ENCODE data around the gene SNTG2. TPM values are rescaled to one million over a fixed set of nuclear protein-coding genes. Genes with fewer than 3 reads are reported as not detected.

SNTG2 gene
- total RNA-seq, 1 donor = under 0.01 TPM

- DNase-seq (ENCODE audit: low read depth) = no peak
- H3K4me3 ChIP-seq (ENCODE audit: low read depth, low read length) = no peak overlapping the region
- TF ChIP-seq, protein P1, sequence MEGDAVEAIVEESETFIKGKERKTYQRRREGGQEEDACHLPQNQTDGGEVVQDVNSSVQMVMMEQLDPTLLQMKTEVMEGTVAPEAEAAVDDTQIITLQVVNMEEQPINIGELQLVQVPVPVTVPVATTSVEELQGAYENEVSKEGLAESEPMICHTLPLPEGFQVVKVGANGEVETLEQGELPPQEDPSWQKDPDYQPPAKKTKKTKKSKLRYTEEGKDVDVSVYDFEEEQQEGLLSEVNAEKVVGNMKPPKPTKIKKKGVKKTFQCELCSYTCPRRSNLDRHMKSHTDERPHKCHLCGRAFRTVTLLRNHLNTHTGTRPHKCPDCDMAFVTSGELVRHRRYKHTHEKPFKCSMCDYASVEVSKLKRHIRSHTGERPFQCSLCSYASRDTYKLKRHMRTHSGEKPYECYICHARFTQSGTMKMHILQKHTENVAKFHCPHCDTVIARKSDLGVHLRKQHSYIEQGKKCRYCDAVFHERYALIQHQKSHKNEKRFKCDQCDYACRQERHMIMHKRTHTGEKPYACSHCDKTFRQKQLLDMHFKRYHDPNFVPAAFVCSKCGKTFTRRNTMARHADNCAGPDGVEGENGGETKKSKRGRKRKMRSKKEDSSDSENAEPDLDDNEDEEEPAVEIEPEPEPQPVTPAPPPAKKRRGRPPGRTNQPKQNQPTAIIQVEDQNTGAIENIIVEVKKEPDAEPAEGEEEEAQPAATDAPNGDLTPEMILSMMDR (IDR thresholded peaks at IDR 0.05; ENCODE audit: insufficient read depth, low read depth, low read length) = no peak
These were observed 23.9 kb downstream of the SNTG2 start for GRCh38 chr2:974502-974901.

GRCh38 chr2:975095-975494, 24.4 kb downstream of the SNTG2 start:
- TF ChIP-seq, protein P1 (IDR thresholded peaks at IDR 0.05; ENCODE audit: insufficient read depth, low read depth, low read length) = no peak
- DNase-seq (ENCODE audit: low read depth) = no peak
- no peak overlapping the region for H3K4me3 ChIP-seq (ENCODE audit: low read depth, low read length)

DNA sequence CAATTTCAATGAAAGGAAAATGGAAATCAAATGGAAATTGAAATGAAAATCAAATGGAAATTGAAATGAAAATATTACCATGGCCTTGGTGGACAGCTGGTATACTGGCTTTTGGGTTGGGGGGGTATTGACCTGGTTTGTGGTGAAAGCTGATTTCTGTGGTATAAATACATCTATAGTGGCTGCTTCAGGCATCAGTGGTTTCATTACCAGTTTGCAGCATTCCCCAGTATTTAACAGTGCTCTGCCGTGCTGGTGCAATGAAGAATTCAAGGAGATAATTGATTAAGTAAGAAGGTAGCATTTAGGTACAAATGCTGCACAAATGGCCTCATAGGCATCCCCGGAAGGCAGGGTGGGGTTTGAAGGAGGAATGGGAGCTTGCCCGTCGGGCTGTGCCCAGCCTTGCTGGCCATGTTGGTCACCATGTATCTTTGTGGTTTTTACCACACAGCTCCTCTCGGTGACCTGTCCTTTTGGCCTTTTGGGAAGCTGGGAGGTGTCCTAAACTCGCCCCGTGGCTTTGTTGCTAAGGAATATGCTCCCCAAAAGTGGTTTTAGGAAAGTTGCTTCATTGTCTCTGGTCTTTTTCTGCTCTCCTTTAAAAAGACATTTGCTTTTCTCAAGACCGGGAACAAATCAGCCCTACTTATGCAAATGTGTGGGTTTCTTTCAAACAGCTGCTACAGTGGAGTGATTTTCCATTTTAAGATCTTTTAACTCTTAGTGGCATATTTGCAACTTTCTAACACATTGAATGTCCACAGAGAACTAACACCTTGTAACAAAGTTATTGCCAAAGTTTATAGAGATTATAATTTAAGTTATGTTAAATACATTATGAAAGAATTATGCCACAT, 28.6 kb downstream of the SNTG2 start:
- no peak overlapping the region for H3K4me3 ChIP-seq (ENCODE audit: low read depth, low read length)
- TF ChIP-seq, protein P1 (IDR thresholded peaks at IDR 0.05; ENCODE audit: insufficient read depth, low read depth, low read length) = no peak
- no peak for DNase-seq (ENCODE audit: low read depth)

DNA sequence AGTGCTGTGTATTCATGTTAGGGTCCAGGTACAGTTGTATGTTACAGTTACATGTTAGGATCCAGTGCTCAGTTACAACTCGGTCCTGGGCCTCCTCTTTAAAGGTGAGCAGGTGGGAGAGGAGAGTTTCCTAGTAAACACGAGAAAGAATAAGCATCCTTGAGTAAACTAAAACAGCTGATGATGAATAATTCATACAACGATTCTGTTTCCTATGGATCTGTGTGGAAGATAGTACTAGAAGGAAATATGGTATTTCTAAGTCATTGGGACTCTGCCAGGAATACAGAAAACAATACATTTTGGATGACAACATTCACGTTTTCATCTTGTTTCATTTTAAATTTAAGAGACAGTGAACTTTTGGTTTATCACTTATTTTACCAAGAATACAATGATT, 29.5 kb downstream of the SNTG2 start:
- H3K4me3 ChIP-seq (ENCODE audit: low read depth, low read length) = no peak overlapping the region
- TF ChIP-seq, protein P1 (IDR thresholded peaks at IDR 0.05; ENCODE audit: insufficient read depth, low read depth, low read length) = no peak
- DNase-seq (ENCODE audit: low read depth) = no peak

- TF ChIP-seq, protein P1 (IDR thresholded peaks at IDR 0.05; ENCODE audit: insufficient read depth, low read depth, low read length) = no peak
- DNase-seq (ENCODE audit: low read depth) = no peak
These were observed 30.6 kb downstream of the SNTG2 start for GRCh38 chr2:981258-981657.

GRCh38 chr2:981759-982158, 31.1 kb downstream of the SNTG2 start:
- no peak overlapping the region for H3K4me3 ChIP-seq (ENCODE audit: low read depth, low read length)
- no peak for DNase-seq (ENCODE audit: low read depth)
- TF ChIP-seq, protein P1 (IDR thresholded peaks at IDR 0.05; ENCODE audit: insufficient read depth, low read depth, low read length) = no peak

More at GRCh38 chr2:981258-981657, 30.6 kb downstream of the SNTG2 start:
- H3K4me3 ChIP-seq (ENCODE audit: low read depth, low read length) = no peak overlapping the region
